ENCODE results near the gene NPPA.

Gene NPPA

DNA sequence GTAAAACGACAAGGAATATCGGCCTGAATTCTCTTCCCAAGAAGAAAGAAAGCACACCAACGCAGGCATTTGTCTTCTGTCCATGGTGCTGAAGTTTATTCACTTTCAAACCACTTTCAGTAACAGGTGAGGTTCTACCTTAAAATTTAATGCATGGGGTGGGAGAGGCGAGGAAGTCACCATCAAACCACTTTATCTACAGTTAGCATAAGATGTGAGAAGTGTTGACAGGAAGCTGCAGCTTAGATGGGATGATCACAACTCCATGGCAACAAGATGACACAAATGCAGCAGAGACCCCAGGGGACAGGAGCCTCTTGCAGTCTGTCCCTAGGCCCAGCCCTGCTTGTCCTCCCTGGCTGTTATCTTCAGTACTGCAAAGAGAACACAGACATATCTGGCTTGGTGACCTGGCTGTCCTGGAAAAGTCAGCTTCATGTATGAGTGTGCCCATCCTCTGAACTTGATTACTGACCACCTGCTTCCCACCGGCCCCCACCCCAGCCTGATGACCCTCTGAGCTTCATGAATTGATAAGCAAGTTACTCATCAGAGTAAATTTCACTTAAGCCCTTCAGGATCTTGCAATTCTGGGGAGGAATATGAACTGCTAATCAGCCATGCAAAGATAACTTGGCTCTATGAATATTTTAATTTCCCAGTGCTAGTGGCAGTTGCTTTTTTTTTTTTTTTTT lies 1.8 kb downstream of the NPPA start:
- no peak for DNase-seq (ENCODE audit: extremely low read depth in 1 of 2, low read depth in 1 of 2)

GRCh38 chr1:11842154-11843041 lies 5.2 kb downstream of the NPPA start:
- no peak for DNase-seq (ENCODE audit: extremely low read depth in 1 of 2, low read depth in 1 of 2)

DNA sequence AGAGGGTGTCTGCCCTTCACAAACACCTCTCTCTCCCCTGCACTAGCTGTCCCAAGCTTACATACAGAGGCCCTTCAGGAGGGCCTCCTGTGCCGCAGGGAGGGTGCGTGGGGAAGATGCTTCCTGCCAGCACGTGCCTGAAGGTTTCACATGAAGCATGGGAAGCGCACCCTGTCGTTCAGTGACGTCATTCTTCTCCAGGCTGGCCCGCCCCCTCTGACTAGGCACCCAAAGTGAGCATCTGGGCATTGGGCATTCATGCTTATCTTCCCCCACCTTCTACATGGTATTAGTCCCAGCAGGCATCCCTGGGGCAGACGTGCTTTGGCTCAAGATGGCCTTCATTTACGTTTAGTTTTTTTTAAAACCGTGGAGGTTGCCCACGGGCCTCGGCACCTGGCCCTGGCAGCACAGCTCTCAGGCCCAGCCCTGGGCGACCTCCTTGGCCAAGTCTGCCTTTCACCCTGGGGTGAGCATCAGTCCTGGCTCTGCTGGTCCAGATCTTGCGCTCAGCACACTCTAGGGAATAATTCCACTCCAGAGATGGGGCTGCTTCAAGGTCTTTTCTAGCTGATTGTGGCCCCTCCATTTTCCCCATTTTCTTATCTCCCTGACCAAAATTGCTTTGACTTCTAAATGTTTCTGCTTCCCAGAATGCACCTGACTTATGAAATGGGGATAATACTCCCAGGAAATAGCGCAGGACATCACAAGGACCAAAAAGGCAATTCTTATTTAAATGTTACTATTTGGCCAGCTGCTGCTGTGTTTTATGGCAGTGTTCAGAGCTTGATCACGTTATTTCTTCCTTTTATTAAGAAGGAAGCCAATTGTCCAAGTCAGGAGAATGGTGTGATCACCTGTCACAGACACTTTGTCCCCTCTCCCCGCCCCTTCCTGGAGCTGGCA lies 6.1 kb downstream of the NPPA start:
- no peak for DNase-seq (ENCODE audit: extremely low read depth in 1 of 2, low read depth in 1 of 2)

GRCh38 chr1:11839727-11840705 lies 7.6 kb downstream of the NPPA start:
- no peak for DNase-seq (ENCODE audit: extremely low read depth in 1 of 2, low read depth in 1 of 2)

- DNase-seq (ENCODE audit: extremely low read depth in 1 of 2, low read depth in 1 of 2) = peak; percentile 21 to 37
These were observed 9.0 kb downstream of the NPPA start for GRCh38 chr1:11838349-11839272.

- no peak for DNase-seq (ENCODE audit: extremely low read depth in 1 of 2, low read depth in 1 of 2)
These were observed 9.7 kb downstream of the NPPA start for GRCh38 chr1:11837767-11838348.

GRCh38 chr1:11836955-11837766 lies 10.4 kb downstream of the NPPA start:
- no peak for DNase-seq (ENCODE audit: extremely low read depth in 1 of 2, low read depth in 1 of 2)

DNA sequence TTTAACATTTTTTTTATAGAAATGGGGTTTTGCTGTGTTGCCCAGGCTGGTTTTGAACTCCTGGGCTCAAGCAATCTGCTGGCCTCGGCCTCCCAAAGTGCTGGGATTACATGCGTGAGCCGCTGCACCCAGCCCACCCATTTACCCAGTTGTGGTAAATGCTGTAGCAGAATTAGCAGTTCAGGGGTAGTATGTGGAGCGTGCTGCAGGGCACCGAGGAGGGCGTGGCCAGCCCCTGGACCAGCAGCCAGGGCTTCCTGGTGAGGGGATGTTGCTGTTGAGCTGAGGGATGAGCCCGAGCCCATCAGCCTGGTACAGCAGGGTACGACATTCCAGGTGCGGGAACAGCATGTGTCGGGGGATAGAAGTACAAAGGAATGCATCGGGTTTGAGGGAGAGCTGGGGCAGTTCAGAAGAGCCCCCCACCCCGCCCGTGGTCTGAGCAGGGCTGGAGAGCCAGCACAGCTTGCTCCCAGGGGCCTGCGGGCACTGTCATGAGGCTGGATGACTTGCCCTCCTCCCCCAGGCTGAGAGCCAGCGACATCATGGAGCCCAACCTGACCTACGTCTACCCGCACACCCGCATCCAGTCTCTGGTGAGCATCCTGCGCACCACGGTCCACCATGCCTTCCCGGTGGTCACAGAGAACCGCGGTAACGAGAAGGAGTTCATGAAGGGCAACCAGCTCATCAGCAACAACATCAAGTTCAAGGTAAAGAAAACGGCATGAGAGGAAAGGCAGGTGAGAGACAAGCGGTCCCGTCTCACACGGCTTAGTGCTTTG lies 11.9 kb downstream of the NPPA start:
- DNase-seq (ENCODE audit: extremely low read depth in 1 of 2, low read depth in 1 of 2) = no peak

GRCh38 chr1:11833900-11834299 lies 13.7 kb downstream of the NPPA start:
- DNase-seq (ENCODE audit: extremely low read depth in 1 of 2, low read depth in 1 of 2) = no peak

DNA sequence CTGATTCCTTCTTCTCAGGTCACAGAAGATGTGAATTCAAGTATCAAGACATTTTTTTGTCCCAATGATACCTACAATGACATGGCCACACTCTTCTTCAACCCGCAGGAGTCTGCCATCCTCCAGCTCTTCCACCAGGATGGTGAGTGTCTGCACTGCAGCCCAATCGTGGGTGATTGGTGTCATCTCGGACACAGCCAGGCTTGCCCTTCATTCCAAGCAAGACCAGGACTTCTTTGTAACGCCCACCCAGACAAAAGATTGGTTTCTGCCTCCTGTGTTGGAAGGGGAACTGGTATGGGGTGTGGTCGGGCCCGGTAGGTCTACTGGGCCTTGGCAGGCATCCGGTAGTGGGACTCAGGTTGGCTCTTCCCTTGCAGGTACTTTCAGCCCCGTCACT lies 14.1 kb downstream of the NPPA start:
- DNase-seq (ENCODE audit: extremely low read depth in 1 of 2, low read depth in 1 of 2) = no peak

DNA sequence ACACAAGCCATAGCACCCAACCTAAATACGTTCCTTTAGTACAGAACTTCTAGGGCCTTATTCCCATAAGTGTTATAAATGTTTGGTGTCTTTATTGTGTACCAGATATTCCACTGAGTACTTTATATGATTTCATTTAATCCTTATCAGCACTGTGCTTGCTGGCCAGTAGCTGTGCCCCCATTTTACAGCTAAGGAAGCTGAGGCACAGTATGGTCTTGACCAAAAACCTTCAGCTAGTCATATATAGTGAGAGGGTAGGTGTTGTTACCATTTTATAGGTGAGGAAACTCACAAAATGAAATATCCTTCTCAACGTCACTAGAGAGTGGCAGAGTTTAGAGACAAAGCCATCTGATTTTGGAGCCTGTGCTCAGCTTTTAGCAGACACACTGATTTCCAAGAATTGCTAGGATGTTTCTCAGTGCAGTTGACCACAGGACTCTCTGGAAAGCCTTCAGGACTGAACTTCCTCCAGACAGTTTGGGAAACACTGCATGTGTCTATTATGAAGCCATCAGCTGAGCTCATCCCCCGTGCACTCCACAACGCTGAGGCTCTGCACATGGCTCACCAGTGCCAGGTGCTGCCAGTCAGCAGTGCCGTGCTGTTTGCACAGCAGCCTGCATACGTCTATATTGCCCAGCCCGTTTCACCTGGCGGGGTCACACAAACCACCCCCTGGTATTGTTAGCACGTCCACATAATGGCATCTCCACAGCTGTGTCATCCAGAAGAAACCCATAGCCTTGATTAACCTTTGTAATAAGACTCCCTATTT lies 15.4 kb downstream of the NPPA start:
- no peak for DNase-seq (ENCODE audit: extremely low read depth in 1 of 2, low read depth in 1 of 2)

DNA sequence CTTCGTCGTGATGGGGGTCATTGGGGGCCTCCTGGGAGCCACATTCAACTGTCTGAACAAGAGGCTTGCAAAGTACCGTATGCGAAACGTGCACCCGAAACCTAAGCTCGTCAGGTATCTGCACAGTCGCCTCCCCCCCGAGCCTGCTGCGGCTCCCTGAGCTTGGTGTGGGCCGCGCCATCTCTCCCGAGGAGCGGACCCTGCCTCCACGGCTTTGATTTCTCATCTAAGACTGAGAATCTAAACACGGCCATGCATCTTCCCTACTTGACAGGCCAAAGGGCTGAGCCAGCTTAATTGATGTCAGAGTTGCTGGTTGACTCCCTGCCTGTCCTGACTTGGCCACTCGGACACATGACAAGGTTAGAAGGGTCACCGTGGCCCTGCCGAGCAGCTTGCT lies 19.1 kb downstream of the NPPA start:
- no peak for DNase-seq (ENCODE audit: extremely low read depth in 1 of 2, low read depth in 1 of 2)

- DNase-seq (ENCODE audit: extremely low read depth in 1 of 2, low read depth in 1 of 2) = no peak
These were observed 20.6 kb downstream of the NPPA start for GRCh38 chr1:11826946-11827345.

DNA sequence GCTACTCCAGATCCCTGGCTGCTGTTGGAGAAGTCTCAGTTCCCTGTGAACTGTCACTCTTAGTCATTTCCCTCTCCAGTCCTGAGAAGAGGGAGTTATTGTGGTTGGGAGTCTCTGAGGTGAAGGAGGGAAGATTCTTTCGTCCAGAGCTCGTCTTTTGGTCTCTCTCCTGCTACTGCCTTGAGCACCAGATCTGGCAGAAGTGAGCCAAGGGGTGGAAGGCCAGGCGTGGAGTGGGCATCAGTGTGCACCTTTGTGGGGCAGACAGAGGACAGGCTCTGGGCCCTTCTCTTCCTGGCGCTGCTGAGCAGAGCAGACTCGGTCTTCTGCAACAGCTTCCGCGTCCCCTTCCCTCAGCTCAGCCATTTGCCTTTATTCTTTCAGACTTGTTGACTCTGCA lies 22.5 kb downstream of the NPPA start:
- DNase-seq (ENCODE audit: extremely low read depth in 1 of 2, low read depth in 1 of 2) = no peak

GRCh38 chr1:11823366-11824137 lies 24.0 kb downstream of the NPPA start:
- no peak for DNase-seq (ENCODE audit: extremely low read depth in 1 of 2, low read depth in 1 of 2)

DNA sequence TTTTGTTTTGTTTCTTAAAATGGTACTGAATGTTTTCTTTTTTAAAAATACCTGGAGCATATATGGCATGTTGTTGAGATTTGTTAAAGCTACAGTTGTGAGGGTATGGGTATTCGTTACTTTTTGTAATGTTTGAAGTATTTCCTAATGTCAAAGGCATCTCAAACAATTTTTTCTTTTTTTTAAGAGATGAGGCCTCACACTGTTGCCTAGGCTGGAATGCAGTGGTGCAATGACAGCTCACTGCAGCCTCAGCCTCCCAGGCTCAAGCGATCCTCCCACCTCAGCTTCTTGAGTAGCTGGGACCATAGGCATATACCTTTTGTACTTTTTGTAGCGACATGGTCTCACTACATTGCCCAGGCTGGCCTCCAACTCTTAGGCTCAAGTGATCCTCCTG lies 25.5 kb downstream of the NPPA start:
- DNase-seq (ENCODE audit: extremely low read depth in 1 of 2, low read depth in 1 of 2) = no peak
